GM18520 (cell line): ENCODE data around the gene CCDC117.
"Not testable (repeated sequence)": the region's sequence is repeated elsewhere in the genome, so short reads cannot be mapped to it uniquely, and the experiment has no call there.

Experiments used
- ATAC-seq: cut with Tn5 transposase; IDR thresholded peaks from one replicate; pipeline ENCODE4 v1.9.1; 2021; ENCODE audit not compliant: unreplicated experiment

CCDC117 gene

GRCh38 chr22:28800308-28801041, 28.0 kb downstream of the CCDC117 start, which contains the start of gene XBP1:
TSS of gene XBP1 (minus strand) at chr22:28800569.
- ATAC-seq: peak; percentile 71

- ATAC-seq: no peak
Observed at GRCh38 chr22:28801845-28802594, 29.5 kb downstream of the CCDC117 start.

GRCh38 chr22:28802595-28803123, 30.2 kb downstream of the CCDC117 start:
- ATAC-seq: no peak

DNA sequence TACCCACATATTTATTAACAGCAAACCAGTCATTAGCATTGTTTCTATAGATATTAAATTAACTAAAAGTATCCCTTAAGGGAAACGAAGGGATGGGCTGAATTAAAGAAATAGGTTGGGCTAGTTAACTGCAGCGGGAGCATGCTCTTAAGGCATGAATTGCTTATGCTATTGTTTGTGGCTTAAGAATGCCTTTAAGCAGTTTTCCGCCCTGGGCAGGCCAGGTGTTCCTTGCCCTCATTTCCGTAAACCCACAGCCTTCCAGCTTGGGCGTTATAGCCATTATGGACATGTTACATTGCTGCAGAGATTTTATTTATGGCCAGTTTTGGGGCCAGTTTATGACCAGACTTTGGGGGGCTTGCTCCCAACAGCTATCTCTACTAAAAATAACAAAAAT, 32.9 kb downstream of the CCDC117 start:
- not testable (repeated sequence) for ATAC-seq

DNA sequence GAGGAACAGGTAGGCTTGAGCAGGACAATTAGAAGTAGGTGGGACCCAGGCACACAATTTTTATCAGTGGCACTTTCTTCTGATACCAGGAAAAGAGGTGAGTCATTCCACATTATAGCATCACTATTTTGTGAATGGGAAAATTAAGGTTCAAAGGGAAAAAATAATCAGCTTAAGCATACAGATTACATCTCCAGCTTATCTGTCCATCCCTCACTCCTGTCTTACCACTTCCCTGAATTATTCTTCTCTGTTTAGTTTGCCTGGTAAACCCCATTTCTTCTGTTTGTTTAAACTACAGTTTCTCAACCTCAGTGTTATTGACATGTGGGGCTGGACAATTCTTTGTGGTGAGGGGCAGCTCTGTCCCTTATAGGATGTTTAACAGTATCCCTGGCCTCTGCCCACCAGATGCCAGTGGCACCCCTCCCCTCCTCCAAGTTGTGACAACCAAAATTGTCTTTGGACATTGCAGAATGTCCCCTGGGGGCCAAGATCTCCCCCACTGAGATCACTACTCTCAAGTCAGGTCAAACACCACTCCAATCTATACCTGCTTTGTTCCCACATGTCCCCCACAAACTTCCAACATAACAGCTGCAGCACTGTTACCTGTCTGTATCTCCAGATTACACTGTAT, 36.3 kb downstream of the CCDC117 start:
- no peak for ATAC-seq

- ATAC-seq: no peak
Observed at GRCh38 chr22:28810821-28811491, 38.5 kb downstream of the CCDC117 start.

DNA sequence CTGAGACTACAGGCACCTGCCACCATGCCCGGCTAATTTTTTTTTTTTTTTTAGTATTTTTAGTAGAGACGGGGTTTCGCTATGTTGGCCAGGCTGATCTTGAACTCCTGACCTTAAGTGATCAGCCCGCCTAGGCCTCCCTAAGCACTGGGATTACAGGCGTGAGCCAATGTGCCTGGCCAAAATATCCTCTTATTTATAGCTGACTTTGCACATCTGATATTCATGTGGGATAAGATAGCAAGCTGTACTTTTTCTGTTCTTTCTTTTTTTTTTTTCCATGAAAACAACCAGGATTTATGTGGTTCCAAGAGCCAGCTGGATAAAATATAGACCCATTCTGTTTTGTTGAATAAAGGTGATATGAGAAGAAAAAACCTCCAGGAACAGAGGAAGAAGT, 40.0 kb downstream of the CCDC117 start:
- ATAC-seq: no peak

DNA sequence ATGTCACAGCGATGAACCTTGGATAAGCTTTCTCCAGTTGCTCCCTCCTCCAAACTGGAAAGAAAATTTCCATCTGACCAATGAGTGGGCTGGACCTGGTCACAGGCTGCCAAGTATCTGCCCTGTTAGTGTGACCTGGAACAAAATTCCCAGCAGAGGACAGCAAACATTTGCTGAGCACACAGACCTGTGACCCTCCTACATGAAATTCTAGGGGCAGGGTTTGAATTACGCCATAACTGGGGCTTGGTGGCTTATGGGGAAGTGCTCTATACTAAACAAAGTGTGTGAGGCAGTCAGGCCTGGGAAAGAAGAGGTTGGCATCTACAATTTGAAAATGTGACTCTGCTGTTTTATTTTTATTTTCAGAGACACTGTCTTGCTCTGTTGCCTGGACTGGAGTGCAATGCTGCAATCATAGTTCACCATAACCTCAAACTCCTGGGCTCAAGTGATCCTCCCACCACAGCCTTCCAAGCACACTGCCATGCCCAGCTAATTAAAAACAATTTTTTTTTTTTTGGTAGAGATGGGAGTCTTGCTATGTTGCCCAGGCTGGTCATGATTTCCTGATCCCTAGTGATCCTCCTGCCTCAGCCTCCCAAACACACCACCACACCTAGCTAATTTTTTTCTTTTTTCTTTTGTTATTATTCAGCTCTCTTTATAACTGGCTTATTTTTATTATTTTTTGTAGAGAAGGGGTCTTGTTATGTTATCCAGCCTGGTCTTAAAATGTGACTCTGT, 41.5 kb downstream of the CCDC117 start:
- no peak for ATAC-seq

DNA sequence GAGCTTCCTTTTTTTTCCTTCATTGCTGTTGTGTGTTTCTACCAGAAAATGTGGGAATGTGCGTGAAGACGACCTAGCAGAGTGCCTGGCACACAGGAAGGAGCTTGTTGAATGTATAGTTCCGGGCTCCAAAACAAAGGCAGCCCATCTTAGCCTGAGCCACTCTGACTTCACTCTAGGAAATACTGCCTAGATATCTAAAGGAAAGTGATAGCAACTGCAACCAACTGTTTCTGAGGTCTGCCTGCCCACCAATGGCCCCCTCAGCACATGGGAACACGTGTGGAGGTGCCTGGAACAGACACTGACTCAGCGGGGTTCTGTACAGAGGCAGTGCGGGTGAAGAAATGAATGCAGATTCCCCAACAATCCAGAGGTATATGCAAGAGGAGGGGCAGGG, 42.6 kb downstream of the CCDC117 start:
- ATAC-seq: no peak

DNA sequence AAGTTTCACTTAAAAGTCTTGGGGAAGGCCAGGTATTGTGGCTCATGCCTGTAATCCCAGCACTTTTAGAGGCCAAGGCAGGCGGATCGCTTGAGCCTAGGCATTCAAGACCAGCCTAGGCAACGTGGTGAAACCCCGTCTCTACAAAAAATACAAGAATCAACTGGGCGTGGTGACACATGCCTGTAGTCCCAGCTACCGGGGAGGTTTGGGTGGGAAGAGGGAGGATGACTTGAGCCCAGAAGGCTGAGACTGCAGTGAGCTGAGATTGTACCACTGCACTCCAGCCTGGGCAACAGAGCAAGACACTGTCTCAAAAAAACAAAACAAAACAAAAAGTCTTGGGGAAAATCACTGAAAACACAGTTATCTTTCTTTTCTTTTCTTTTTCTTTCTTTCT, 43.2 kb downstream of the CCDC117 start:
- ATAC-seq: no peak

DNA sequence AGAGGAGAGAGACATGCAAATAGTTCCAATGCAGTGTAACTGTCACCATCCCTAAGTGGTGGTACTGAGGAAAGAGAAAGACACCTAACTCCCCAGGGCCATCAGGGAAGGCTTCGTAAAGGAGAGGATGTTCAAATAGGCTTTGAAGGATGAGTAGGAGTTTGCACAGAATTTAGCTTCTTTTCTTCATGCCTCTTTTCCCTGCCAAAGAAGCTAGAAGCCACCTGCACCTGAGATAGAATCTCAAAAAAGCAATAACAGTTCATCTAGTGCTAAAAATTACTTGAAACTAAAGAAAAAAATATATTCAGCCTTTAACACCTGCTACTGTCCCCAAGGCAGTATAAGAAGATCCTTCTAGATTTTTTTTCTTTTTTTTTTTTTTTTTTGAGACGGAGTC, 44.6 kb downstream of the CCDC117 start:
- ATAC-seq: no peak

- ATAC-seq: no peak
Observed at GRCh38 chr22:28817919-28818859, 45.7 kb downstream of the CCDC117 start.

DNA sequence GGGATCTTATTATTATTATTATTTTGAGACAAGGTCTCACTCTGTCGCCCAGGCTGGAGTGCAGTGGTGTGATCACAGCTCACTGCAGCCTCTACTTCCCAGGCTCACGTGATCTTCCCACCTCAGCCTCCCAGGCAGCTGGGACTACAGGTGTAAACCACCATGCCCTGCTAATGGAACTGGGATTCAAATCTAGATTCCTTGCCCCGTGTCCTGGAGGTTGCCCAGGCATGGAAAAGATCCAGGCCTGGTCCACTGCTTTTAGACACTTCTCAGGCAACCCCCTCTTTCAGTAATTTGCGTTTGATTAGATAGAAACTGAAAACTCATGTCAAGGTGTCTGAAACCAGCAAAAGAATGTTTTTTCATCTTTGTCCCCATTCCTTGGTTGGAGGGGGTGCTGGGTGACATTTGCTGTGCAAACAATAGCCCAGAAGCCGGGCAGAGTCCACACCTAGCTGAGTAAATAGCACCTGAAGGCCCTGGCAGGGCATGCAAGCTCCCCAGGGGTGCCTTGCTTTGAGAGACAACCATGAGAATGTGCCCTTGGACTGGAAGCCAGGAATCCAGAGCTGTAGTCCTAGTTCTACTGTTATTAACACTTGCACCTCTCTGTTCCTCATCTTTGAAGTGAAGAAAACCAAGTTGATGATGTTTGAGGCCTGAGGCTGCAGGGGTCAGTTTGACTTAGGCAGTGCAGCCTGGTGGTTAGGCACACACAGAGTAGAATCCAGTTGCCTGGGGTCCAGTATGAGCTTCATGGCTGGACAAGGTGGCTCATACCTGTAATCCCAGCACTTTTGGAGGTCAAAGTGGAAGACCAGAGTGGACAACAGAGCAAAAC, 47.0 kb downstream of the CCDC117 start:
- peak; percentile 33 for ATAC-seq

DNA sequence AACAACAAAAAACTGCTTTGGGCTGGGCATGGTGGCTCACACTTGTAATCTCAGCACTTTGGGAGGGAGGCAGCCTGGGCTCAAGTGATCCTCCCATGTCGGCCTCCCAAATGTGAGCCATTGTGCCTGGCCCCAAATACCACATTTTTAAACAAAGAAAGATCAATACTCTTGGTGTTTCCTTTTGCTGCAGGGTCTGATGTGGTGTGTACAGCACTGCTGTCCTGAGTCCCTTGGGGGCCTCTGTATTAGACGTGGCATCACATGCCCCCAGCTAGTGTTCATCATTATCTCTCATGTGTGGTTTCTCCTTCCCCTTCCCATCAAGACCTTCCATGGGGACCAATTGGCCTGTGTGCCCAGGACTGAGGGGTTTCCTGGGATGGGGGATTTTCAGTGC, 48.4 kb downstream of the CCDC117 start:
- no peak for ATAC-seq

DNA sequence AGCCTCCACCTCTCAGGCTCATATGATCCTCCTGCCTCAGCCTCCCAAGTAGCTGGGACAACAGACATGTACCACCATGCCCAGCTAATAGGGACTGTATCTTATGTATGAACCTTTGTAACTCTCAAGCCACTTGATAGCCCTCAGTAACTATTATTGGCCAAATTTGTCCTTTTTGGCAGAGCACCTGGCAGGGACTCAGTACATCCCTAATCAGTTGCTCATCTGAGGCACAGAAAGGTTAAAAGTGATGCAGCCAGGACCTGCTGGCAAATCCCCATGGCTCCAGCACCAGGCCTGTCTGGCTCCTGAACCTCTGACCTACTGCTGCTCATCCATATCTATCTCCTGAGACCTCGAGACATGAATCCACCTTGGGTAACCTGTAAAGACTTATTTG, 49.0 kb downstream of the CCDC117 start:
- ATAC-seq: no peak

DNA sequence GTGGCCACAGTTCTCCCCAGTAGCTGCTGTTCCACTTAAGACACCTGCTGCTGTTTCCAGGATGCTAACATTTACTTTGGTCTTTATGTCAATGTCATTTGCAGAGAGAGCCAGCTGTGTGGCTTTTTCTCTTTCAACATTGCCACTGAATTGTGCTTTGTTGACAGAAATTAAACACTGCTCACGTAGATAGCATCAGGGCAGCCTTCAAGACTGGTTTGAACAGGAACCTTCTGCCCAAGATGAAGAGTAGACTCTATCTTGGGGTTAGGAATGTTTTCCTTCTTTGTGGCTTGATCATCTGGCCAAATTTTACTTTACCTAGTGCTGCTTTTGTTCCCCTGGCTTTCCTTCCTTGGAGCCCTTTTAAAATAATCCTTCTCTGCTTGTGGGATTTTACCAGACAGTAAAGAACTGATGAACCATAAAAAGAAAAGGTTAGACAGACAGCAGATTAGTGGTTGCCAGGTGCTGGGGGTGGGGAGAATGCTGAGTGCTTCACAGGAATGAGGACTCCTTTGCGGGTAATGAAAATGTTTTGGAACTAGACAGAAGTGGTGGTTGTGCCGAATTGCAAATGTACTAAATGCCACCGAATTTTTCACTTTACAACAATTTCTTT, 50.5 kb downstream of the CCDC117 start:
- ATAC-seq: no peak

- not testable (repeated sequence) for ATAC-seq
Observed at GRCh38 chr22:28824455-28824854, 52.0 kb downstream of the CCDC117 start.

DNA sequence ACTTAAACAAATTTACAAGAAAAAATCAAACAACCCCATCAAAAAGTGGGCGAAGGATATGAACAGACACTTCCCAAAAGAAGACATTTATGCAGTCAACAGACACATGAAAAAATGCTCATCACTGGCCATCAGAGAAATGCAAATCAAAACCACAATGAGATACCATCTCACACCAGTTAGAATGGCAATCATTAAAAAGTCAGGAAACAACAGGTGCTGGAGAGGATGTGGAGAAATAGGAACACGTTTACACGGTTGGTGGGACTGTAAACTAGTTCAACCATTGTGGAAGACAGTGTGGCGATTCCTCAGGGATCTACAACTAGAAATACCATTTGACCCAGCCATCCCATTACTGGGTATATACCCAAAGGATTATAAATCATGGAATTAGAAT, 53.9 kb downstream of the CCDC117 start:
- not testable (repeated sequence) for ATAC-seq
